Gastrocnemius medialis (tissue), 4 donors: ENCODE measurements around the gene C1QTNF1. TPM values are rescaled to one million over a fixed set of nuclear protein-coding genes. Genes with fewer than 3 reads are reported as not detected.

Source experiments
- ATAC-seq, 2 donors: fragments of 150-250 bp; one replicate each; pipeline ENCODE4 v1.9.1; 2016
- DNase-seq, 2 donors: peaks; one replicate each; pipeline ENCODE4 v3.0.0-alpha.2; 2019
- H3K27ac ChIP-seq, 4 donors: fragments of 200-600 bp; sonication (generic); 1 replicate in 1 of 4; 2 replicates in 3 of 4; pipeline ENCODE4 v1.5.1; 2016 to 2018; ENCODE audit warnings: mild to moderate bottlenecking in 2 of 4, moderate library complexity in 1 of 4
- H3K27me3 ChIP-seq, 3 donors: fragments of 200-600 bp; sonication (generic) in 2 of 3; 1 replicate in 1 of 3; 2 replicates in 2 of 3; pipeline versions ENCODE4 v1.5.1 to v1.6.0; 2016 to 2019; ENCODE audit warnings: mild to moderate bottlenecking in 1 of 3, moderate library complexity in 1 of 3
- H3K36me3 ChIP-seq, 2 donors: fragments of 200-600 bp; sonication (generic) in 1 of 2; one replicate each; pipeline ENCODE4 v1.5.1; 2017 to 2018
- H3K4me1 ChIP-seq, 2 donors: fragments of 200-600 bp; sonication (generic) in 1 of 2; one replicate each; pipeline ENCODE4 v1.5.1; 2016 to 2017; ENCODE audit warnings: mild to moderate bottlenecking in 2 of 2
- H3K4me3 ChIP-seq, 4 donors: fragments of 200-600 bp; sonication (generic) in 3 of 4; 1 replicate in 1 of 4; 2 replicates in 3 of 4; pipeline ENCODE4 v1.5.1; 2016 to 2019; ENCODE audit warnings: mild to moderate bottlenecking in 2 of 4
- H3K9me3 ChIP-seq, 3 donors: fragments of 200-600 bp; sonication (generic) in 2 of 3; 1 replicate in 1 of 3; 2 replicates in 2 of 3; pipeline ENCODE4 v1.5.1; 2016 to 2019
- POLR2A ChIP-seq, 2 donors: fragments of 450-650 bp; IDR thresholded peaks; one replicate each; pipeline ENCODE4 v1.6.1; 2017; ENCODE audit warnings: antibody characterized with exemption in 2 of 2, mild to moderate bottlenecking in 2 of 2, moderate library complexity in 2 of 2
- in situ Hi-C, 4 donors: fragments of 200-750 bp; cut with MboI; loops; one replicate each; pipeline versions ENCODE4 v1.15.0 to v1.8.0; 2017; ENCODE audit warnings: low sequenced_read_pairs in 4 of 4
- intact Hi-C: fragments of 100-400 bp; cut with DNase I; formaldehyde crosslinking; loops from one replicate; pipeline ENCODE4 v1.15.1; 2023; ENCODE audit warnings: low total_unique reads
- total RNA-seq, 4 donors: library from RNA; depleted of rRNA; stranded (reverse); fragments of >200 nt; gene quantifications; one replicate each; pipeline versions ENCODE4 v1.1.0 to v1.2.3, GENCODE V29; 2016
- TF ChIP-seq, protein P1 (sequence below), 5 experiments: fragments of 450-650 bp in 3 of 5; fragments of 200-600 bp in 2 of 5; sonication (generic) in 2 of 5; IDR thresholded peaks in 4 of 5; conservative IDR thresholded peaks in 1 of 5; 1 replicate in 4 of 5; 2 replicates in 1 of 5; pipeline ENCODE4 v1.5.1; 2016 to 2019; ENCODE audit warnings: antibody characterized with exemption in 5 of 5, mild to moderate bottlenecking in 3 of 5, moderate library complexity in 3 of 5

Gene C1QTNF1
- total RNA-seq, 4 donors from 2014 or later, result 11.1 to 38.6 (median 21.2) TPM

DNA sequence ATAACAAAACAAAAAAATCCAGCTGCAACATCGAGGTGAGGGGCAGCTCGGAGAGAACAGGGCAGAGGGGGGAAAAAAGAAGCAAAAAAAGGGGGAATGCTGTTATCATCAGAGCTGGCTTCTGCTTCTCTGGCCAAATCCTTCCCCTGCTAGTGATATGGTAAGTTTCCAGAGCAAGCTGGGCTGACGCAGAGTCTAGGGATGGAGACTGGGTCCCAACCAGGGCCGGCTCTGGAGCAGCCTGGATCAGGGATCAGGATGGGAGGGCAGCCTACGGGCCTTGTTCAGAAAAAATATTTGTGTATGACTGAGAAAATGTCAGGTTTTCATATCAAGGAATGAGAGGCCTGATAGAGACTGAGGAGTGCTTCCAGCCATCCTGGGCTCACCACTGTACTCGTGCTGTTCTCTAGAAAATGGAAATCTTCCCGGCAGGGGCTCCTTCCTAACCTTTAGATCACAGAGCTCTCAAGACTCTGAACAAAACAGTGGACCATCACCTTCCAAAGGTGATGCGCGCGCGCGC, 726 bp upstream of the C1QTNF1 start:
- Histone ChIP-seq H3K9me3 (no peaks in the 10 kb centered on the region), H3K4me1 (peaks cover 59 to 76% of the 10 kb centered on the region in 2 donors), H3K27me3 (no peaks in the 10 kb centered on the region), H3K36me3 (no peaks in the 10 kb centered on the region), H3K27ac (peak overlapping the region; percentile 63 to 83 (median 78)), H3K4me3 (peak overlapping the region; percentile 59 to 79 (median 64))
- ATAC-seq (no peak), DNase-seq (peak in 1 of 2 donors; percentile 10)
- in situ Hi-C loops (no loop called here), intact Hi-C loops (loop anchor here (5.0 kb wide), 2 partner anchors 54 to 1099 kb away; no protein-coding TSS in a partner anchor)
- TF ChIP-seq, protein P1, sequence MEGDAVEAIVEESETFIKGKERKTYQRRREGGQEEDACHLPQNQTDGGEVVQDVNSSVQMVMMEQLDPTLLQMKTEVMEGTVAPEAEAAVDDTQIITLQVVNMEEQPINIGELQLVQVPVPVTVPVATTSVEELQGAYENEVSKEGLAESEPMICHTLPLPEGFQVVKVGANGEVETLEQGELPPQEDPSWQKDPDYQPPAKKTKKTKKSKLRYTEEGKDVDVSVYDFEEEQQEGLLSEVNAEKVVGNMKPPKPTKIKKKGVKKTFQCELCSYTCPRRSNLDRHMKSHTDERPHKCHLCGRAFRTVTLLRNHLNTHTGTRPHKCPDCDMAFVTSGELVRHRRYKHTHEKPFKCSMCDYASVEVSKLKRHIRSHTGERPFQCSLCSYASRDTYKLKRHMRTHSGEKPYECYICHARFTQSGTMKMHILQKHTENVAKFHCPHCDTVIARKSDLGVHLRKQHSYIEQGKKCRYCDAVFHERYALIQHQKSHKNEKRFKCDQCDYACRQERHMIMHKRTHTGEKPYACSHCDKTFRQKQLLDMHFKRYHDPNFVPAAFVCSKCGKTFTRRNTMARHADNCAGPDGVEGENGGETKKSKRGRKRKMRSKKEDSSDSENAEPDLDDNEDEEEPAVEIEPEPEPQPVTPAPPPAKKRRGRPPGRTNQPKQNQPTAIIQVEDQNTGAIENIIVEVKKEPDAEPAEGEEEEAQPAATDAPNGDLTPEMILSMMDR (IDR thresholded peaks at IDR 0.05 in 4 of 5, conservative IDR thresholded peaks at IDR 0.05 in 1 of 5), result no peak
- TF ChIP-seq POLR2A (IDR thresholded peaks at IDR 0.05), result no peak

DNA sequence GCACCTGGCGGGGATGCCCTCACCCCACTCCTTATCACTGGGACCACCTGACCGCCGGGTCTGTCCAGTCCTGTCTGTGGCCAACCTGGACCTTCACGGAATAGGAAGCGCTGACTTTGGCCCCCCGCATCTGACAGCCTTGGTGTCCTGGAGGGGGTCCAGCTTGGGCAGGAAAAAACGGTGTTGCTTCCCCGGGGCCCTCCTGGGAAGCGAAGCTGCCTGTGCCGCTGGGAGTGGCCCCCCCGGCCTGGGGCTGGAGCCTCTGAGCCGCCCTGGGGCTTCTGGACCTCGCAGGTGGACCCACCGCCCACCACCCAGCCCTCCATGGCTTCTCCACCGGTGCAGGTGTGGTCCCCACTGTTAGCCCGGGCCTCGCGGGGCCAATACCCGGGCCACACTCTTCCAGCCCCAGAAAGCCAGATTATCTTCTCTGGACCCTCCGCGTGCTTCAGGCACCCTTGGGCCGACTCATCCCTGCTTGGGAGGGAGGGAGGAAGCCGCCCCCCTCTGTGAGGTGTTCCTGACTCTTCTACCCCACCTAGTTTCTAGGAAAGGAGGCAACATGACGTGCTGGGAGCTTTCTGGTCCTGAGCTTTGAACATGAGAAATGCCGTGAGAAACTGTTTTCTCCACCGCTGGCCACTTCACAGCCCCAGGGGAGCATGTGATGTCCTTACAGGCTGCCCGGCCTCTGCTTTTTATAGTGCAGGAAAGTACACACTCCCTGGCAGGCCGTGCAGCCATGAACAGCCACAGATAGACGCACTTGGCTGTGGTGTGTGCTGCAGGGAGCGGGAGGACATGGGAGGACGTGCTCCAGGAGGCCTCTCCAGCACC, 1.1 kb downstream of the C1QTNF1 start:
- H3K27me3 ChIP-seq, result no peaks in the 10 kb centered on the region
- peak overlapping the region; percentile 63 to 83 (median 78) for H3K27ac ChIP-seq
- H3K9me3 ChIP-seq, result no peaks in the 10 kb centered on the region
- DNase-seq (peak; percentile 79 to 83), ATAC-seq (peak; percentile 75 to 79)
- H3K4me3 ChIP-seq, result peak overlapping the region; percentile 59 to 79 (median 64)
- H3K36me3 ChIP-seq, result no peaks in the 10 kb centered on the region
- H3K4me1 ChIP-seq, result peaks cover 55 to 69% of the 10 kb centered on the region in 2 donors
- intact Hi-C loops, result loop anchor here (5.0 kb wide), 2 partner anchors 52 to 1097 kb away; no protein-coding TSS in a partner anchor
- in situ Hi-C loops, result no loop called here
- TF ChIP-seq, protein P1 (IDR thresholded peaks at IDR 0.05 in 4 of 5, conservative IDR thresholded peaks at IDR 0.05 in 1 of 5), result no peak
- peak; percentile 43 to 59 for TF ChIP-seq POLR2A (IDR thresholded peaks at IDR 0.05)

GRCh38 chr17:79026376-79027273, 2.7 kb downstream of the C1QTNF1 start:
- H3K27ac ChIP-seq, result peak overlapping the region; percentile 63 to 83 (median 78)
- in situ Hi-C loops (no loop called here), intact Hi-C loops (no loop called here)
- H3K4me1 ChIP-seq, result peaks cover 47 to 57% of the 10 kb centered on the region in 2 donors
- peak in 1 of 2 donors; percentile 21 for TF ChIP-seq POLR2A (IDR thresholded peaks at IDR 0.05)
- TF ChIP-seq, protein P1 (IDR thresholded peaks at IDR 0.05 in 4 of 5, conservative IDR thresholded peaks at IDR 0.05 in 1 of 5), result no peak
- DNase-seq (peak in 1 of 2 donors; percentile 34), ATAC-seq (peak in 1 of 2 donors; percentile 28)
- no peaks in the 10 kb centered on the region for H3K9me3 ChIP-seq
- H3K4me3 ChIP-seq, result peak overlapping the region; percentile 15 to 67 (median 60)
- no peaks in the 10 kb centered on the region for H3K27me3 ChIP-seq
- H3K36me3 ChIP-seq, result no peaks in the 10 kb centered on the region

DNA sequence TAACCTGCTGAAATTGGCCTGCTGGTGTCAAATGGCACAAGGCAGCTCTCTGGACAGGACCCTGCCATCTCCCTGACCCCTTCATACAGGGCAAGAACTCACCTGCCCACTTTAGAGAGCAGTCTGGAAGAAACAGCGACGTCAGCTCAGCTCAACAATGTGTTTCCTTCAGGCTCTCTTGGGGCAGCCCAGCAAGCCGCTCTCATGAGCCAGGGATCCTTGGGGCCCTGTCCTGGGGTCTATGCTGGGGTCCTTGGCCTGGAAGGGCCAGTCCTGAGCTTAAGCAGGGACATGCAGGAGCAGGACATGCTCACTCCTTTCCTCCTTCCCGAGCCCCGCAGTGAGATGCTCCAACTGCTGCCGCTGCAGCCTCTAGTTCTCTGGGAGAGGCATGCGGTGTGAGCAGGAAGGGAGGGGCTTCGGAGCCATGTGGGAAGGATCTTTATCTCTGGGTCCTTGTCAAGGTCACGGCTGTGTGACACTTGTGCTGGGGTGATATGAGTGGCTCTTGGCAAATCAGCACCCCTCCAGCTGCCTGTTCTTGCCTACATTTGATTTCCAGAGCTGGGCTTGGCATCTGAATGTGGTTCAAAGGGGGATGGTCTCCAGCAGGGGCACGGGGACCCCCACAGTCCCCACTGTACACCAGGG, 3.4 kb downstream of the C1QTNF1 start:
- Histone ChIP-seq H3K9me3 (no peaks in the 10 kb centered on the region), H3K4me3 (peak overlapping the region in 3 of 4 donors; percentile 15 to 67 (median 21)), H3K27me3 (no peaks in the 10 kb centered on the region), H3K4me1 (peaks cover 47 to 50% of the 10 kb centered on the region in 2 donors), H3K36me3 (no peaks in the 10 kb centered on the region), H3K27ac (peak overlapping the region; percentile 43 to 83 (median 78))
- DNase-seq, result no peak
- intact Hi-C loops, result no loop called here
- no peak for ATAC-seq
- TF ChIP-seq, protein P1 (IDR thresholded peaks at IDR 0.05 in 4 of 5, conservative IDR thresholded peaks at IDR 0.05 in 1 of 5), result no peak
- no peak for TF ChIP-seq POLR2A (IDR thresholded peaks at IDR 0.05)
- in situ Hi-C loops, result no loop called here
